Fibroblast of lung (primary cell): ENCODE measurements around the gene ZSWIM5.

Experiments used
- CTCF ChIP-seq, 2 donors: IDR thresholded peaks in 1 of 2; conservative IDR thresholded peaks in 1 of 2; 1 replicate in 1 of 2; 2 replicates in 1 of 2; pipeline ENCODE4 v1.5.1; 2011 to 2012; ENCODE audit warnings: low read length in 2 of 2, control low read depth in 1 of 2, inconsistent platforms in 1 of 2, low read depth in 1 of 2, mild to moderate bottlenecking in 1 of 2
- EZH2 ChIP-seq: IDR thresholded peaks from 2 replicates; pipeline ENCODE4 v1.5.1; 2012; ENCODE audit warnings: low read length, control low read depth, mild to moderate bottlenecking; ENCODE audit errors: missing control alignments

GRCh38 chr1:45038661-45039364 lies 167.6 kb downstream of the ZSWIM5 start:
- TF ChIP-seq CTCF (conservative IDR thresholded peaks at IDR 0.05 in 1 of 2, IDR thresholded peaks at IDR 0.05 in 1 of 2; ENCODE audit: low read depth in 1 of 2, low read length in 2 of 2) (no peak), EZH2 (no peak)
